Measurements from ENCODE around the gene CR2. TPM values are rescaled to one million over a fixed set of nuclear protein-coding genes. Genes with fewer than 3 reads are reported as not detected.

Gene CR2
- total RNA-seq, 4 donors from 2014 or later, result 0.06 to 0.07 TPM; not detected in 2

Other genes starting within 250 kb of the CR2 start
- 100 to 1,000 TPM; 153 to 260 (median 238) TPM for gene CD55, start 132.7 kb upstream of the CR2 start, total RNA-seq
- gene CR1, start 41.8 kb downstream of the CR2 start, total RNA-seq, result 1 to 10 TPM in 1 of 4 donors, under 1 TPM in 3; 0.49 to 1.6 (median 0.67) TPM
- gene CR1L, start 190.8 kb downstream of the CR2 start, total RNA-seq, result not detected